Measurements from ENCODE around the gene SLC16A10.
"Not testable (repeated sequence)": the region's sequence is repeated elsewhere in the genome, so short reads cannot be mapped to it uniquely, and the experiment has no call there.

SLC16A10 gene, protein sequence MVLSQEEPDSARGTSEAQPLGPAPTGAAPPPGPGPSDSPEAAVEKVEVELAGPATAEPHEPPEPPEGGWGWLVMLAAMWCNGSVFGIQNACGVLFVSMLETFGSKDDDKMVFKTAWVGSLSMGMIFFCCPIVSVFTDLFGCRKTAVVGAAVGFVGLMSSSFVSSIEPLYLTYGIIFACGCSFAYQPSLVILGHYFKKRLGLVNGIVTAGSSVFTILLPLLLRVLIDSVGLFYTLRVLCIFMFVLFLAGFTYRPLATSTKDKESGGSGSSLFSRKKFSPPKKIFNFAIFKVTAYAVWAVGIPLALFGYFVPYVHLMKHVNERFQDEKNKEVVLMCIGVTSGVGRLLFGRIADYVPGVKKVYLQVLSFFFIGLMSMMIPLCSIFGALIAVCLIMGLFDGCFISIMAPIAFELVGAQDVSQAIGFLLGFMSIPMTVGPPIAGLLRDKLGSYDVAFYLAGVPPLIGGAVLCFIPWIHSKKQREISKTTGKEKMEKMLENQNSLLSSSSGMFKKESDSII
- long read RNA-seq, donor 1, transcript SLC16A10-202 (6 exons, 2,508 nt): major isoform, 9 of 14 reads
- long read RNA-seq, donor 1, partial matches to known transcripts: 5 of 14 reads
- long read RNA-seq, donor 1, other reads (novel, unspliced or antisense): 0 of 14 reads
- long read RNA-seq, donor 2, partial matches to known transcripts: 0 of 2 reads
- long read RNA-seq, donor 2, other reads (novel, unspliced or antisense): 0 of 2 reads
- long read RNA-seq, donor 3, partial matches to known transcripts: 0 of 3 reads
- long read RNA-seq, donor 3, other reads (novel, unspliced or antisense): 0 of 3 reads
- long read RNA-seq, donor 4, partial matches to known transcripts: 0 of 2 reads
- long read RNA-seq, donor 4, other reads (novel, unspliced or antisense): 0 of 2 reads
- long read RNA-seq, donor 5, partial matches to known transcripts: 6 of 9 reads
- long read RNA-seq, donor 5, other reads (novel, unspliced or antisense): 0 of 9 reads
- long read RNA-seq, donor 6, transcript SLC16A10-202 (6 exons, 2,508 nt): major isoform, 7 of 7 reads
- long read RNA-seq, donor 6, partial matches to known transcripts: 0 of 7 reads
- long read RNA-seq, donor 6, other reads (novel, unspliced or antisense): 0 of 7 reads
- long read RNA-seq, donor 7, full-length matches to known transcripts: 1 of 8 reads
- long read RNA-seq, donor 7, partial matches to known transcripts: 7 of 8 reads
- long read RNA-seq, donor 7, other reads (novel, unspliced or antisense): 0 of 8 reads
- long read RNA-seq, donor 8, partial matches to known transcripts: 0 of 1 reads
- long read RNA-seq, donor 8, other reads (novel, unspliced or antisense): 0 of 1 reads

- peak; percentile 91 for DNase-seq
These were observed at the start of gene SLC16A10 for GRCh38 chr6:111087106-111087835. Gene SLC16A10, plus strand, starts transcription at chr6:111087503. Its CDS starts 250 bp downstream, at chr6:111087753.

- no peak for DNase-seq
These were observed 48.6 kb upstream of the SLC16A10 start for GRCh38 chr6:111038534-111039252.

DNA sequence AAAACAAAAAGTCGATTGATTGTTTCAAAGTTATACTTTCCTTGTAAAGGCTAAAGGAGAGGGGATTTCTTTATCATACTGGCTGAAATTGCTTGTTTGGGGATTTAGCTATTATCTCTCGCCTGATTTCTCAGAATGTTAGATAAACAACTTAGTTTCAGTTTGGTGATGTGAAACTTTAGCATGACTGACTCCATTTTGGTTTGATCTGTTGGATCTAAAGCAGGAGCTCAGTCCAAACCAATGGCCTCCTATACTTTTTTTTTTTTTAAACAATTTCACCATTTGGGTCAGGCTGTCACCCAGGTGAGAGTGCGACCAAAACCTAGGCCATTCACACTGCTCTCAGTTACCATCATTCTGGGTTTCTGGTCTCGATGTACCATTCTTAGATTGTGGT is 45.4 kb upstream of the SLC16A10 start:
- DNase-seq: no peak

GRCh38 chr6:111047244-111047643 is 40.1 kb upstream of the SLC16A10 start:
- DNase-seq: no peak

DNA sequence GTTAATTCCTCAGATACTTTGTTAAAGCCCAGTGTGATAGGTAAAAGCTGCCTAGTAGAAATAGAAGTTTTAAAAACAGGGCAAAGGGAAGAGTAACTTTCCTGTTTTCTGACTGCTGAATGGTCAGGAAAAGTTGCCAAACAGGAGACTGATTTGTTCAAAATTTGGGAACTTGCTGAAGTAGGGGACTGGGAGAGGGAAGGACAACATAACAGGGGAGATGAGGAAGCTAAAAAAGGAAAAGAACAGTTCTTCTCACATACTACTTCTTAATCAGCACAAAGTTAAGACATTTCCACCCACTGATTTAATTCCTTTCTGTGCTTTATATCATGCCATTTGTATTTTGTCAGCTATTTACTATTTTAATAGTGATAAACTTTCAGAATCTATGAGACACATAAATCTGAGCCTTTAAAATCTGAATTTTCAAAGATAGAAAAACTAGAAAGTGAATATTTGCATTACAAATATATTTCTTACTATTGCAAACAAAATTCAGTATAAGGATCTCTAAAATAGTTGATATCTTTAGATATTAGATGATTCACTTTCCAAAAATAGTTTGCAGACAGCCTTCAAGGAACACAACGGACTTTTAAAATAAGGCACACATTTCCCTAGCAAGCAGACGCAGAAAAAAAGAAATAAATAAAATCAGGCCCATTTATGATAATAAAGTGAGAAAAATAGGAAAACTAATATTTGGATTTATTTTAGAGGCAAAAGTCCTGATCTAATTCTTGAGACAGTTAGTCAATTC is 36.9 kb upstream of the SLC16A10 start:
- no peak for DNase-seq

DNA sequence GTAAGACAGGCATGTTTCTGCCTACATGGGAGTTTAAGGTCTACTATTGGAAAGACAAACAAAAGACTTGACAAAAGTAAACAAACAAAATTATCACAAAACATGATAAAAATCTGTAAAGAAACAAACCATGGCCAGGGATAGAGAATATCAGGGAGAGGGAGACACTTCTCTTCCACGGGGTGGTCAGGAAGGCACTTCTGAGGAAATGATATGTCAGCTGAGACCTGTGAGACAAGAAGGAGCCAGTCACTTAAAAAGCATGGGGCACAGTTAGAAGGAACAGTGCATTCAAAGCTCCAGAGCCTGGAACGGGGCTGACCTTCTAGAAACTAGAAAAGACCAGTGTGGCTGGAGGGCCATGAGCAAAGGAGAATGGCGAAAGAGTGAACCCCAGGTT is 35.1 kb upstream of the SLC16A10 start:
- DNase-seq: no peak

- DNase-seq: peak; percentile 31
These were observed 30.1 kb upstream of the SLC16A10 start for GRCh38 chr6:111057074-111057752.

DNA sequence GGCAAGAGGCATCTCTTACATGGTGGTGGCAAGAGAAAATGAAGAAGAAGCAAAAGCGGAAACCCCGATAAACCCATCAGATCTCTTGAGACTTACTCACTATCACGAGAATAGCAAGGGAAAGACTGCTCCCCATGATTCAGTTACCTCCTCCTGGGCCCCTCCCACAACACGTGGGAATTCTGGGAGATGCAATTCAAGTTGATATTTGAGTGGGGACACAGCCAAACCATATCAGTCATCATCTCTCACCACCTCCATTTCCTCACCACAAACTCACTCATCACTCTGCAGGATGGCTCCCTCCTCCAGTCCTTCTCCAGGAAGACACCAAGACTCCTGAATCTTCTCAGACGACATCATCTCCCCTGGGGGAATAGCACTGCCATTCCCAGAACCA is 25.8 kb upstream of the SLC16A10 start:
- no peak for DNase-seq

DNA sequence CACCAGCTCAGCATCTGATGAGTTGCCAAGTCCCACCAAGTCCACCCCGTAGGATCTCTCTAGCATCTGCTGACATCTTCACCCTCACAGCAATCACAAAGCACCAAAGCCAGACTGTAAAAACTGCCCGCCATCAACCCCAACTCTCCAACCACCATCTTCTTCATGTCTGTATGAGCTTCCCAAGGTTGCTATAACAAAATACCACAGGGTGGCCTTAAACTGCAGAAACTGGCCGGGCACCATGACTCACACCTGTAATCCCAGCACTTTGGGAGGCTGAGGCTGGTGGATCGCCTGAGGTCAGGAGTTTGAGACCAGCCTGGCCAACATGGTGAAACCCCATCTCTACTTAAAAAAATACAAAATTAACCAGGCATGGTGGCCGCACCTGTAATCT is 25.3 kb upstream of the SLC16A10 start:
- not testable (repeated sequence) for DNase-seq

DNA sequence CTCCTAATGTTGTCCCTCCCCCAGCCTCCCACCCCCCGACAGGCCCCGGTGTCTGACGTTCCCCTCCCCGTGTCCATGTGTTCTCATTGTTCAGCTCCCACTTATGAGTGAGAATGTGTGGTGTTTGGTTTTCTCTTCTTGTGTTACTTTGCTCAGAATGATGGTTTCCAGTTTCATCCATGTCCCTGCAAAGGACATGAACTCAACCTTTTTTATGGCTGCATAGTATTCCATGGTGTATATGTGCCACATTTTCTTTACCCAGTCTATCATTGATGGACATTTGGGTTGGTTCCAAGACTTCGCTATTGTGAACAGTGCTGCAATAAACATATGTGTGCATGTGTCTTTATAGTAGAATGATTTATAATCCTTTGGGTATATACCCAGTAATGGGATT is 24.4 kb upstream of the SLC16A10 start:
- not testable (repeated sequence) for DNase-seq

GRCh38 chr6:111068109-111068865 is 19.0 kb upstream of the SLC16A10 start:
- no peak for DNase-seq

GRCh38 chr6:111068866-111069234 is 18.5 kb upstream of the SLC16A10 start:
- no peak for DNase-seq

- DNase-seq: no peak
These were observed 17.8 kb upstream of the SLC16A10 start for GRCh38 chr6:111069382-111070104.

DNA sequence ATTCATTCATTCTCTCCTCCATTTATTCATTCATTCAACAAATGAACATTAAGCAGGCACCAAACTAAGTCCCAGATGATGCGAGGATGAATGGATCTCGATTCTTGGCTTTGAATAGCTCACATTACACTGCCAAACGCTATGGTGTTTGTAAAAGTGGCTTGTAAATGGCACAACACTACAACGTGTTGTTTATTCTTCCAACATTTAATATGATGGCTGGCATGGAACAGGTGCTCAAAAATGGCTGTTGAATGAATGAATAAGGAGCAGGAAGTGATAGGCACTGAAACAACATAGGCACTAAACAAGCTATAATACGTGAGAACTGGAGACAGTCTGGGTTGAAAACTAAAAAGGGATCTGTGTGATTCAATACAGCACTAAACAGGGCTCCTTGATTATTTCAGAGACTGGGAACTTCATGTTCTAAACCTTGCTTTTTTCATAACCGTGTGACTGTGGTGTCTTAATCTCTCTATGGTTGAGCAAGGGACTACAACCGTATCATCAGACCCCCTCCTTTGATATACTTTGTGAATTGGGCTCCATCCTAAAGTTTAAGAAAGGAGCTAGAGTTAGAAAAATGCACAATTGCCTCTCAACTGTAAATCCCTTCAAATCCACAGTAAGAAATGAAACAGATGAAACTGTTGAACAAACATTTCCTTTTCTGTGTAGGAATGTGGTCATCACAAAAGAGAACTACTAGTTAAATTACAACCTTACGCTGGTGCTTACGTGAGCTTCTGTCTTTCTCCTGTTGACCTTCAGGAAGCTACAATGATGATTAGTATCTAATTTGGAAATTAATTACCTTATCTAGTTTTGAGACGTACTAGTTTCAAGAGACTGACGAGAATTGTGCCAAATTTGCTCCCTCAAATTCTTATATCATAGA is 16.9 kb upstream of the SLC16A10 start:
- no peak for DNase-seq

DNA sequence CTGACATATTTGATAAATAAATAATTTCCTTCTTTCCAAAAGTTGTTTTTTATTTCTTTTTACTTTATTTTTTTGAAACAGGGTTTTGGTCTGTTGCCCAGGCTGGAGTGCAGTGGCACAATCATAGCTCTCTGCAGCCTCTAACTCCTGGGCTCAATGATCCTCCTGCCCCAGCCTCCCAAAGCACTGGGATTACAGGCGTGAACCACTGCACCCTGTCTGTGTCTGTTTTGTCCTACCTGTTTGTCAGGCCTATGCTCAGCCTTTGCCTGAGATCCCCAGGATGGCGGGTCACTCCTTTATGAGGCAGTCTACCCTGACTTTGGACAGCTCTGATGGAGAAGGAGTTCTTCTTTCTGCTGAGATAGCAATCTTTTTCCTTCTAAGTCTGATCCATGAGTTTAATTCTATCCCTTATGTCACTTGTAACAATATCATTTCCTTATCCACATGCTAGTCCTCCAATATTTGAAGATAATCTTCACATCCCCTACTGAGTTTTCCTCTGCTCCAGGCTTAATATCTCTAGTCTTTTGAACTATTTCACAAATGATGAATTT is 14.4 kb upstream of the SLC16A10 start:
- no peak for DNase-seq

DNA sequence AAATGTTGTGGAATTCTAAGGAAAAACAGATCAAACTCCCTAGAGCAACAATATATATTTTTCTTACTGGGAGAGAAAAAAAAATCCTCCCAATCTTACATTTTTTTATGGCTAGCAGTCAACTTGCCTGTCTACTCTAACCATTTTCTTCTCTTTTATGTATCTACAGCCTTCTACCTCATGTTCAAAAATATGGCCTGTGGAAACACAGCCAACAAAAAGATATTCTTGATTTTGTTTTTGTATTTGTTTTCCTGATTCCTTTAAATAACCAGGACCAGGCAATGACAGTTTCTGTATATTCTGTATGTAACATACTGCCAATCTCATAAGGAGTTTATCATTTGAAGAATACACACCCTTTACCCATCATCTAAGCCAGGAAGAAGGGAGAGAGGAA is 13.0 kb upstream of the SLC16A10 start:
- DNase-seq: no peak

All from right kidney (tissue), 9 donors.